CD14-positive monocyte (primary cell): ENCODE results near the gene PMEL. TPM values are rescaled to one million over a fixed set of nuclear protein-coding genes. Genes with fewer than 3 reads are reported as not detected.
A peak's percentile ranks its signal among the peaks of the same experiment; 100 is the strongest.

Experiments used
- DNase-seq, 3 donors: peaks; one replicate each; pipeline ENCODE4 v3.0.0-alpha.2; 2011 to 2022
- H2AFZ ChIP-seq: 2 replicates; pipeline ENCODE4 v1.6.0; 2012; ENCODE audit warnings: mild to moderate bottlenecking, low read depth, low read length, inconsistent platforms; ENCODE audit not compliant: insufficient read depth, poor library complexity, severe bottlenecking
- H3K27ac ChIP-seq, 2 donors: 1 replicate in 1 of 2; 2 replicates in 1 of 2; pipeline ENCODE4 v1.5.1; 2012 to 2013; ENCODE audit warnings: low read length in 2 of 2, control low read depth in 1 of 2, inconsistent platforms in 1 of 2, low read depth in 1 of 2, mild to moderate bottlenecking in 1 of 2
- H3K27me3 ChIP-seq, 2 donors: one replicate each; pipeline versions ENCODE4 v1.6.0 to v1.6.1; 2011 to 2013; ENCODE audit warnings: low read length in 2 of 2; ENCODE audit not compliant: control insufficient read depth in 2 of 2, insufficient read depth in 2 of 2
- H3K36me3 ChIP-seq, 2 donors: replicated peaks in 1 of 2; 1 replicate in 1 of 2; 2 replicates in 1 of 2; pipeline versions ENCODE4 v1.5.1 to v1.6.1; 2012 to 2013; ENCODE audit warnings: low read length in 2 of 2, control low read depth in 1 of 2, inconsistent platforms in 1 of 2, mild to moderate bottlenecking in 1 of 2; ENCODE audit not compliant: insufficient read depth in 2 of 2, control insufficient read depth in 1 of 2
- H3K4me1 ChIP-seq, 2 donors: 1 replicate in 1 of 2; 2 replicates in 1 of 2; pipeline versions ENCODE4 v1.5.1 to v1.6.1; 2012 to 2013; ENCODE audit warnings: low read length in 2 of 2, control low read depth in 1 of 2, inconsistent platforms in 1 of 2, mild to moderate bottlenecking in 1 of 2, moderate library complexity in 1 of 2; ENCODE audit not compliant: insufficient read depth in 2 of 2, control insufficient read depth in 1 of 2
- H3K4me2 ChIP-seq: replicated peaks from 2 replicates; pipeline ENCODE3; 2012; ENCODE audit warnings: low read length, moderate library complexity, mild to moderate bottlenecking; ENCODE audit not compliant: poor library complexity, severe bottlenecking; ENCODE audit errors: extremely low read depth
- H3K4me3 ChIP-seq, 3 experiments: fragments of 200-600 bp in 1 of 3; sonication (generic) in 1 of 3; replicated peaks in 1 of 3; 1 replicate in 2 of 3; 2 replicates in 1 of 3; pipeline ENCODE4 v1.5.1; 2011 to 2013; ENCODE audit warnings: low read length in 3 of 3, mild to moderate bottlenecking in 3 of 3, control low read depth in 2 of 3, low read depth in 2 of 3, inconsistent platforms in 1 of 3, moderate library complexity in 1 of 3
- H3K79me2 ChIP-seq: 2 replicates; pipeline ENCODE4 v1.6.0; 2012; ENCODE audit warnings: mild to moderate bottlenecking, control low read depth, inconsistent platforms, low read length, moderate library complexity; ENCODE audit not compliant: insufficient read depth
- H3K9ac ChIP-seq: 2 replicates; pipeline ENCODE4 v1.6.0; 2017; ENCODE audit warnings: low read length, mild to moderate bottlenecking; ENCODE audit not compliant: insufficient read depth, poor library complexity, severe bottlenecking
- H3K9me3 ChIP-seq, 2 donors: replicated peaks in 1 of 2; 1 replicate in 1 of 2; 2 replicates in 1 of 2; pipeline versions ENCODE4 v1.5.1 to v1.6.1; 2012 to 2013; ENCODE audit warnings: low read length in 2 of 2, control low read depth in 1 of 2; ENCODE audit not compliant: control insufficient read depth in 1 of 2, insufficient read depth in 1 of 2
- H4K20me1 ChIP-seq: 2 replicates; pipeline ENCODE4 v1.6.0; 2012; ENCODE audit warnings: mild to moderate bottlenecking, low read length, control low read depth, moderate library complexity; ENCODE audit not compliant: insufficient read depth
- H3K27ac Mint-ChIP-seq, 7 donors: one replicate each; pipeline ENCODE4 v1.8.0; 2020; ENCODE audit warnings: mild to moderate bottlenecking in 7 of 7, mixed read lengths in 7 of 7, moderate library complexity in 6 of 7, inconsistent platforms in 2 of 7
- H3K27me3 Mint-ChIP-seq, 3 donors: one replicate each; pipeline ENCODE4 v1.8.0; 2021 to 2022; ENCODE audit warnings: low read depth in 3 of 3, mild to moderate bottlenecking in 3 of 3, mixed read lengths in 3 of 3, moderate library complexity in 3 of 3, inconsistent platforms in 1 of 3
- H3K36me3 Mint-ChIP-seq, 2 donors: one replicate each; pipeline ENCODE4 v1.8.0; 2020; ENCODE audit warnings: mixed read lengths in 2 of 2, inconsistent platforms in 1 of 2, mild to moderate bottlenecking in 1 of 2
- H3K4me1 Mint-ChIP-seq: one replicate; pipeline ENCODE4 v1.8.0; 2020; ENCODE audit warnings: mild to moderate bottlenecking, mixed read lengths
- H3K4me3 Mint-ChIP-seq, 2 donors: one replicate each; pipeline ENCODE4 v1.8.0; 2020; ENCODE audit warnings: mild to moderate bottlenecking in 2 of 2, mixed read lengths in 2 of 2, moderate library complexity in 1 of 2
- H3K9me3 Mint-ChIP-seq, 7 donors: one replicate each; pipeline ENCODE4 v1.8.0; 2020 to 2022; ENCODE audit warnings: mixed read lengths in 7 of 7, mild to moderate bottlenecking in 6 of 7, moderate library complexity in 6 of 7, inconsistent platforms in 2 of 7
- whole genome bisulfite sequencing: methylation state at CpG from one replicate; pipeline ENCODE4 v1.1.5; 2013; ENCODE audit warnings: missing lambda C conversion rate; ENCODE audit not compliant: insufficient coverage; 5-methylcytosine and 5-hydroxymethylcytosine counted together
- intact Hi-C, 2 donors: fragments of 100-400 bp; cut with micrococcal nuclease; formaldehyde crosslinking; loops; one replicate each; pipeline versions ENCODE4 v1.15.0 to v1.15.1; 2023
- polyA plus RNA-seq, 3 donors: library from polyadenylated mRNA; depleted of rRNA in 1 of 3; unstranded in 2 of 3; stranded (reverse) in 1 of 3; fragments of 300-500 nt in 2 of 3; fragments of >200 nt in 1 of 3; fragmentation: Illumina TruSeq in 2 of 3; gene quantifications; 1 replicate in 2 of 3; 2 replicates in 1 of 3; pipeline ENCODE4 v1.2.3, GENCODE V29; 2012 to 2021
- TF ChIP-seq, protein P1 (sequence below): fragments of 200-600 bp; IDR thresholded peaks from one replicate; pipeline ENCODE4 v1.8.0; 2022; ENCODE audit warnings: antibody characterized with exemption, mild to moderate bottlenecking

Gene PMEL
- polyA plus RNA-seq, 3 donors, result 0.37 to 0.54 (median 0.40) TPM

DNA sequence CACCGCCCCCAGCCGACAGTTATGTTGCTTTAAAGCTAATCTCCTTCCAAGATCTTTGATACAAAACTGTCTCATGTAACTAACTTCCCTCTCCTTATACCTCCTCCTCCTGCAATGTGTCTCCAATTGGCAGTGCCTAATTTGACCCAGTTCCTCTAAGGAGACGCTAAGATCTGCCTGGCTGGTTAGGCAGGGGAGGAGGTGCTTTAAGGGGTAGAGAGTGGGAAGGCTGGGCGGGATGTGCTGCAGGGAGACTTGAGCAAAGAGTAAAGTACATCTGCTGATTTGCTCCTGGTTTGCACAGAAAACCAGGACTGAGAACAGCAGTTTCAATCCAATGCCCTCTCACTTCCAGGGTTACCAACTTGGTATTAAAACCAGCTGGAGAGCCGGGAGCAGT, 47.6 kb upstream of the PMEL start:
- Mint-ChIP-seq H3K9me3 (no peaks in the 10 kb centered on the region), H3K27ac (no peak overlapping the region), H3K4me3 (no peak overlapping the region), H3K27me3 (peaks cover 0 to 3% (median 0%) of the 10 kb centered on the region in 3 donors), H3K4me1 (no peaks in the 10 kb centered on the region), H3K36me3 (peaks cover 9 to 15% of the 10 kb centered on the region in 2 donors)
- 74% methylated on average over 3 of the region's 5 CpGs for WGBS
- Histone ChIP-seq H4K20me1 (no peaks in the 10 kb centered on the region), H3K4me1 (no peaks in the 10 kb centered on the region), H3K27me3 (no peaks in the 10 kb centered on the region), H3K4me2 (no peak overlapping the region), H3K79me2 (no peaks in the 10 kb centered on the region), H2AFZ (no peak overlapping the region), H3K9me3 (no peaks in the 10 kb centered on the region), H3K9ac (no peak overlapping the region), H3K4me3 (no peak overlapping the region), H3K36me3 (peaks cover 0 to 7% of the 10 kb centered on the region in 2 donors), H3K27ac (no peak overlapping the region)
- intact Hi-C loops, result no loop called here
- no peak for DNase-seq
- TF ChIP-seq, protein P1, sequence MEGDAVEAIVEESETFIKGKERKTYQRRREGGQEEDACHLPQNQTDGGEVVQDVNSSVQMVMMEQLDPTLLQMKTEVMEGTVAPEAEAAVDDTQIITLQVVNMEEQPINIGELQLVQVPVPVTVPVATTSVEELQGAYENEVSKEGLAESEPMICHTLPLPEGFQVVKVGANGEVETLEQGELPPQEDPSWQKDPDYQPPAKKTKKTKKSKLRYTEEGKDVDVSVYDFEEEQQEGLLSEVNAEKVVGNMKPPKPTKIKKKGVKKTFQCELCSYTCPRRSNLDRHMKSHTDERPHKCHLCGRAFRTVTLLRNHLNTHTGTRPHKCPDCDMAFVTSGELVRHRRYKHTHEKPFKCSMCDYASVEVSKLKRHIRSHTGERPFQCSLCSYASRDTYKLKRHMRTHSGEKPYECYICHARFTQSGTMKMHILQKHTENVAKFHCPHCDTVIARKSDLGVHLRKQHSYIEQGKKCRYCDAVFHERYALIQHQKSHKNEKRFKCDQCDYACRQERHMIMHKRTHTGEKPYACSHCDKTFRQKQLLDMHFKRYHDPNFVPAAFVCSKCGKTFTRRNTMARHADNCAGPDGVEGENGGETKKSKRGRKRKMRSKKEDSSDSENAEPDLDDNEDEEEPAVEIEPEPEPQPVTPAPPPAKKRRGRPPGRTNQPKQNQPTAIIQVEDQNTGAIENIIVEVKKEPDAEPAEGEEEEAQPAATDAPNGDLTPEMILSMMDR, result no peak

DNA sequence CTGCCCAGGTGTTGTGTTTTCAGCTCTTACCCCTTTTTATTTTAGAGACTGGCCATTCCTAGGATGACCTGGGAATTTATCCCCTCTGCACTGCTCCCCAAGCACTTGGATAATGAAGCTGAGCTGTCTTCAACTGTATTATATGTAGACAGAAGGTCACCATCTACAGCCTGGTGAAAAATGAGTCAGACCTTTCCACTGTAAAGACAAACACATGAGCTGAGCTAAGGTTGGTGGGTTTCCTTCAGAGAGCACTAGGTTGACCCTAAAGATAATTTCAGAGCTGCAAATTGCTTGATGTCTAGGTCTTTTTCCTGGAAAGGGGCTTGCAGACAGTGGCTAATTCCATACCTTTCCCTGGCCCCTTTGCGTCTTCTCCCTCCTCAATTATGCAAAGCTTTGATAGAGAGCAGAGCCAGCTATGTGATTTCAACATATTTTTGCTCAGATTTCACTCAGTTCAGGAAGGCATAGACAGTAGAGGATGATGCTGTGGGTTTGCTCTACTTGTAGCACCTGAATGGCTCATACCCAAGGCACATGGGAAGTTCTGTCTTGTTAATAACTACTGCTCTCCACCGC, 45.8 kb upstream of the PMEL start:
- Histone ChIP-seq H3K4me2 (no peak overlapping the region), H2AFZ (no peak overlapping the region), H3K27ac (no peak overlapping the region), H3K4me3 (no peak overlapping the region), H3K79me2 (no peaks in the 10 kb centered on the region), H3K27me3 (no peaks in the 10 kb centered on the region), H3K36me3 (no peaks in the 10 kb centered on the region), H3K4me1 (peaks cover 5 to 12% of the 10 kb centered on the region in 2 donors), H3K9me3 (no peaks in the 10 kb centered on the region), H4K20me1 (no peaks in the 10 kb centered on the region), H3K9ac (no peak overlapping the region)
- Mint-ChIP-seq H3K9me3 (no peaks in the 10 kb centered on the region), H3K27me3 (peaks cover 0 to 1% (median 1%) of the 10 kb centered on the region in 3 donors), H3K27ac (peak overlapping the region in 1 of 7 donors; percentile 36), H3K4me1 (peaks cover 11% of the 10 kb centered on the region), H3K4me3 (no peak overlapping the region), H3K36me3 (peaks cover 5 to 11% of the 10 kb centered on the region in 2 donors)
- no peak for DNase-seq
- WGBS, result no CpG with 5 or more reads among the region's 2 CpGs
- TF ChIP-seq, protein P1, result no peak
- intact Hi-C loops, result no loop called here
